K562 (cell line): Measurements from ENCODE around the gene FAM83E.

Experiments
- CEBPB ChIP-seq: fragments of 450-650 bp; IDR thresholded peaks from 2 replicates; pipeline ENCODE4 v1.6.1; 2016; ENCODE audit warnings: missing genetic modification characterization, missing compliant biosample characterization
- CREB1 ChIP-seq, 2 experiments: sonication (generic) in 1 of 2; formaldehyde crosslinking in 1 of 2; IDR thresholded peaks; 2 replicates each; pipeline versions ENCODE4 v1.6.1 to v1.8.0; 2012 to 2022; ENCODE audit warnings: inconsistent platforms in 1 of 2, mild to moderate bottlenecking in 1 of 2, missing genetic modification reagents in 1 of 2, moderate library complexity in 1 of 2
- FOS ChIP-seq: IDR thresholded peaks from 3 replicates; pipeline ENCODE4 v1.6.1; 2011; ENCODE audit not compliant: insufficient read length; ENCODE audit errors: extremely low read depth
- KAT8 ChIP-seq: fragments of 450-650 bp; IDR thresholded peaks from 2 replicates; pipeline ENCODE4 v1.6.1; 2016; ENCODE audit warnings: low read depth, mild to moderate bottlenecking
- KHSRP ChIP-seq: fragments of 450-650 bp; IDR thresholded peaks from 2 replicates; pipeline ENCODE4 v1.6.1; 2017
- MBD2 ChIP-seq: sonication (generic); IDR thresholded peaks from 2 replicates; pipeline ENCODE4 v1.6.1; 2016; ENCODE audit warnings: low read depth, borderline replicate concordance
- MED1 ChIP-seq: sonication (generic); formaldehyde crosslinking; IDR thresholded peaks from 2 replicates; pipeline ENCODE4 v1.8.1; 2023; ENCODE audit warnings: missing genetic modification reagents, borderline replicate concordance
- POLR2A ChIP-seq: fragments of 450-650 bp; conservative IDR thresholded peaks from 2 replicates; pipeline ENCODE4 v1.6.1; 2016
- SP2 ChIP-seq: IDR thresholded peaks from 2 replicates; pipeline ENCODE4 v1.6.1; 2011; ENCODE audit warnings: mild to moderate bottlenecking, low read depth, low read length, moderate library complexity; ENCODE audit not compliant: poor library complexity, severe bottlenecking; ENCODE audit errors: extremely low read depth
- TEAD2 ChIP-seq: fragments of 450-650 bp; IDR thresholded peaks from 2 replicates; pipeline ENCODE4 v1.6.1; 2016; ENCODE audit warnings: missing genetic modification characterization, control low read depth, missing compliant biosample characterization
- TF ChIP-seq, protein P1 (sequence below), 3 experiments: IDR thresholded peaks in 2 of 3; conservative IDR thresholded peaks in 1 of 3; 2 replicates each; pipeline ENCODE4 v1.5.1; 2011 to 2012; ENCODE audit warnings: low read length in 3 of 3, mild to moderate bottlenecking in 3 of 3, control low read depth in 2 of 3, improper control_type of control experiment in 1 of 3, inconsistent platforms in 1 of 3, low read depth in 1 of 3, mixed read lengths in 1 of 3, moderate library complexity in 1 of 3; ENCODE audit not compliant: insufficient read depth in 2 of 3
- TF ChIP-seq, protein P2 (sequence below): fragments of 250-450 bp; sonication (Bioruptor Pico); IDR thresholded peaks from 2 replicates; pipeline ENCODE4 v1.8.0; 2021; ENCODE audit warnings: borderline replicate concordance, mild to moderate bottlenecking, moderate library complexity; ENCODE audit not compliant: poor library complexity, severe bottlenecking

- TF ChIP-seq POLR2A, result no peak
- no peak for TF ChIP-seq MBD2
- no peak for TF ChIP-seq CEBPB
- TF ChIP-seq, protein P1, sequence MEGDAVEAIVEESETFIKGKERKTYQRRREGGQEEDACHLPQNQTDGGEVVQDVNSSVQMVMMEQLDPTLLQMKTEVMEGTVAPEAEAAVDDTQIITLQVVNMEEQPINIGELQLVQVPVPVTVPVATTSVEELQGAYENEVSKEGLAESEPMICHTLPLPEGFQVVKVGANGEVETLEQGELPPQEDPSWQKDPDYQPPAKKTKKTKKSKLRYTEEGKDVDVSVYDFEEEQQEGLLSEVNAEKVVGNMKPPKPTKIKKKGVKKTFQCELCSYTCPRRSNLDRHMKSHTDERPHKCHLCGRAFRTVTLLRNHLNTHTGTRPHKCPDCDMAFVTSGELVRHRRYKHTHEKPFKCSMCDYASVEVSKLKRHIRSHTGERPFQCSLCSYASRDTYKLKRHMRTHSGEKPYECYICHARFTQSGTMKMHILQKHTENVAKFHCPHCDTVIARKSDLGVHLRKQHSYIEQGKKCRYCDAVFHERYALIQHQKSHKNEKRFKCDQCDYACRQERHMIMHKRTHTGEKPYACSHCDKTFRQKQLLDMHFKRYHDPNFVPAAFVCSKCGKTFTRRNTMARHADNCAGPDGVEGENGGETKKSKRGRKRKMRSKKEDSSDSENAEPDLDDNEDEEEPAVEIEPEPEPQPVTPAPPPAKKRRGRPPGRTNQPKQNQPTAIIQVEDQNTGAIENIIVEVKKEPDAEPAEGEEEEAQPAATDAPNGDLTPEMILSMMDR (IDR thresholded peaks at IDR 0.05 in 2 of 3, conservative IDR thresholded peaks at IDR 0.05 in 1 of 3; ENCODE audit: insufficient read depth in 2 of 3, low read depth in 1 of 3, low read length in 3 of 3), result no peak
- no peak for TF ChIP-seq TEAD2 (tag)
- no peak for TF ChIP-seq SP2
- TF ChIP-seq, protein P2, sequence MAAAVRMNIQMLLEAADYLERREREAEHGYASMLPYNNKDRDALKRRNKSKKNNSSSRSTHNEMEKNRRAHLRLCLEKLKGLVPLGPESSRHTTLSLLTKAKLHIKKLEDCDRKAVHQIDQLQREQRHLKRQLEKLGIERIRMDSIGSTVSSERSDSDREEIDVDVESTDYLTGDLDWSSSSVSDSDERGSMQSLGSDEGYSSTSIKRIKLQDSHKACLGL (CRISPR knock-in tag), result no peak
- no peak for TF ChIP-seq KHSRP
- no peak for TF ChIP-seq FOS
- no peak for TF ChIP-seq KAT8
- no peak for TF ChIP-seq CREB1 (IDR thresholded peaks at IDR 0.05)
- no peak for TF ChIP-seq CREB1 (CRISPR knock-in tag; IDR thresholded peaks at IDR 0.05)
- TF ChIP-seq MED1 (CRISPR knock-in tag), result no peak
These were observed 36.0 kb downstream of the FAM83E start for GRCh38 chr19:48578891-48579290.
